Astrocyte of the spinal cord (primary cell): Measurements from ENCODE around the gene ACTN2.

Experiments used
- DNase-seq: peaks from one replicate; pipeline ENCODE4 v3.0.0; 2011; ENCODE audit warnings: low read depth, low spot score
- H3K4me3 ChIP-seq: 2 replicates; pipeline ENCODE4 v1.5.1; 2011; ENCODE audit warnings: low read depth, mild to moderate bottlenecking, low read length, moderate library complexity
- in situ Hi-C: cut with HindIII; loops from 2 replicates; pipeline ENCODE4 v1.10.0; 2017; ENCODE audit warnings: low sequenced_read_pairs
- TF ChIP-seq, protein P1 (sequence below): IDR thresholded peaks from 2 replicates; pipeline ENCODE4 v1.5.1; 2012; ENCODE audit warnings: low read depth, mild to moderate bottlenecking, low read length, inconsistent platforms

Gene ACTN2

DNA sequence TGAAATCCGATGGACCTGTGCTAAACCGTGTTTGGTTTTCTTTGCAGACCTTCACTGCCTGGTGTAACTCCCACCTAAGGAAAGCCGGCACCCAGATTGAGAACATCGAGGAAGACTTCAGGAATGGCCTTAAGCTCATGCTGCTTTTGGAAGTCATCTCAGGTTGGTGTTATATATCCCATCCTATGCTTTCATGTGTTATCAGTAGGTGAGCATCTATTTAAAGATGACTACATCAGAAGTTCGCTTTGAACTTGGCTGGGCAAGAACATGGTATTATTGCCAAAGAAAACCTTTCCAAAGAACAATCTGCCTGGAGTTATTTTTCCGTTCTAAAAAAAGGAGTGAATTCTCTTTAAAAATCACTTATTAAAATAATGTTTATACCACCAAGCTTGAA, 31.5 kb downstream of the ACTN2 start:
- H3K4me3 ChIP-seq: no peak overlapping the region
- in situ Hi-C loops: no loop called here
- no peak for DNase-seq
- TF ChIP-seq, protein P1, sequence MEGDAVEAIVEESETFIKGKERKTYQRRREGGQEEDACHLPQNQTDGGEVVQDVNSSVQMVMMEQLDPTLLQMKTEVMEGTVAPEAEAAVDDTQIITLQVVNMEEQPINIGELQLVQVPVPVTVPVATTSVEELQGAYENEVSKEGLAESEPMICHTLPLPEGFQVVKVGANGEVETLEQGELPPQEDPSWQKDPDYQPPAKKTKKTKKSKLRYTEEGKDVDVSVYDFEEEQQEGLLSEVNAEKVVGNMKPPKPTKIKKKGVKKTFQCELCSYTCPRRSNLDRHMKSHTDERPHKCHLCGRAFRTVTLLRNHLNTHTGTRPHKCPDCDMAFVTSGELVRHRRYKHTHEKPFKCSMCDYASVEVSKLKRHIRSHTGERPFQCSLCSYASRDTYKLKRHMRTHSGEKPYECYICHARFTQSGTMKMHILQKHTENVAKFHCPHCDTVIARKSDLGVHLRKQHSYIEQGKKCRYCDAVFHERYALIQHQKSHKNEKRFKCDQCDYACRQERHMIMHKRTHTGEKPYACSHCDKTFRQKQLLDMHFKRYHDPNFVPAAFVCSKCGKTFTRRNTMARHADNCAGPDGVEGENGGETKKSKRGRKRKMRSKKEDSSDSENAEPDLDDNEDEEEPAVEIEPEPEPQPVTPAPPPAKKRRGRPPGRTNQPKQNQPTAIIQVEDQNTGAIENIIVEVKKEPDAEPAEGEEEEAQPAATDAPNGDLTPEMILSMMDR: no peak

DNA sequence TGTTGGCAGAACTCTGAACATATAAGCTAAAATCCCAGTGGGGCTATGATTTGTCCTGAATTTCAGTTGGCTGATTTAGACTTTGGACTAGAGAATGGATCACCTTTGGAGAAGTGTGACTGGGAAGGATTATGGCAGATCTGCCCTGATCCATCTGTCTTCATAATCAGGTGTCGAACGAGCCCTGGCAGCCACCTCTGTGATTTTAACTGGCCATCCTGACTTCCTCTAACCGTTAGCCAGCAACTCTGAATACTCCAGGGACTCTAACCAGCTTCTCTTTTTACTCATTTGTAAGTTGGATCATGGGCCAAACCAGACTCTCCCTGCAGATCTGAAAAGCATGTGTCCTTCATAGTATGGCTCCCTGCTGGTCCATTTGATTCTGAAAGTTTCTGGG, 32.0 kb downstream of the ACTN2 start:
- no peak for DNase-seq
- TF ChIP-seq, protein P1: no peak
- in situ Hi-C loops: no loop called here
- H3K4me3 ChIP-seq: no peak overlapping the region

DNA sequence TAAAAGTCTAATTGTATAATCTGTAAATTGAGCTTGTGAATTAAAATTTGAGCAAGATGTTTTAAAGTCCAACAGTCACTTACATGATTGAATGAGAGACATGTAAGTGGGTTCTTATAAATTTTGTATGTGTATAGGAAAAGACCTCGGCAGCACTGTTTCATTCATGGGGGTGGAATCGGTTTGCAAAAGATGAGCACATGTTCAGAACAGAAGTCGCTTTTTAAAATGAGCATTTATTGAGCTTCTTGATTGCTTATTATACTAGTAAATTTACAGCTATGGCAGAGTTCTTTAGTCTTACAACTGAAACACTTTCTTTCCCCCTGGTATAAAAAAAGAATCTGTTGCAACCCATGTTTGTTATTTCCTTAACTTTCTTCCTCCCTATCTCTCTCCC, 33.9 kb downstream of the ACTN2 start:
- TF ChIP-seq, protein P1: no peak
- in situ Hi-C loops: no loop called here
- no peak overlapping the region for H3K4me3 ChIP-seq
- no peak for DNase-seq

DNA sequence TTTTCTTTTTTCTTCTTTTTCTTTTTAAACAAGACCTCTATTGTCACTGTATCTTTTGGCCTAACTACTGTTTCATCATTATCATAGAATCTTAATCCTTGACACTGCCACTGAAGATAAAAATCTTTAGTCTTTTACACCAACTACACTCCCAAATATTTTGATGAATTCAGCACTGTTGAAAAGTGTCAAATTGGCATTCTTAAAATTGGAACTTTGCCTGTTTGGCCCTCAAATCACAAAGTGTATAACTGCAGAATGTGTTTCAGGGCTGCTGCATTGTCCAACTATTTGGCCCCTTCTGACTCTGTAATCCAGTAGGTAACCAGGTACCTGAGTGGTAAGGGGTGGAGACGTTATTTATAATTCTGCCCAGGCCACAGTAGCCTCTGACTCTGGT, 34.3 kb downstream of the ACTN2 start:
- in situ Hi-C loops: no loop called here
- no peak for DNase-seq
- TF ChIP-seq, protein P1: no peak
- no peak overlapping the region for H3K4me3 ChIP-seq

DNA sequence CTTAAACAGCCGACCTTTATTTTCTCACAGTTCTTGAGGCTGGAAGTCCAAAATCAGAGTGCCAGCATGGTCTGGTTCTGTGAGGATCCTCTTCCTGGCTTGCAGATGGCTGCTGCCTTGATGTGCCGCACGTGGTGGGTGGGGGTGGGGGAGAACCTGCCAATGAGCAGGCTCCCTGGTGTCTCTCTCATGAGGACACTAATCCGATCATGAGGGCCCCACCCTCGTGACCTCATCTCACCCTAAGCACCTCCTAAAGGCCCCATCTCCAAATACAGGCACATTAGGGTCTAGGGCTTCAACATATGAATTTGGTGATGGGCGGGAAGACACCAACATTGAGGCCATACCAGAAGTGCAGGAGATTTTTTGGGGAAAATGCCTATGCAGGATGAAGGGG, 37.8 kb downstream of the ACTN2 start:
- TF ChIP-seq, protein P1: no peak
- no peak for DNase-seq
- in situ Hi-C loops: no loop called here
- no peak overlapping the region for H3K4me3 ChIP-seq

DNA sequence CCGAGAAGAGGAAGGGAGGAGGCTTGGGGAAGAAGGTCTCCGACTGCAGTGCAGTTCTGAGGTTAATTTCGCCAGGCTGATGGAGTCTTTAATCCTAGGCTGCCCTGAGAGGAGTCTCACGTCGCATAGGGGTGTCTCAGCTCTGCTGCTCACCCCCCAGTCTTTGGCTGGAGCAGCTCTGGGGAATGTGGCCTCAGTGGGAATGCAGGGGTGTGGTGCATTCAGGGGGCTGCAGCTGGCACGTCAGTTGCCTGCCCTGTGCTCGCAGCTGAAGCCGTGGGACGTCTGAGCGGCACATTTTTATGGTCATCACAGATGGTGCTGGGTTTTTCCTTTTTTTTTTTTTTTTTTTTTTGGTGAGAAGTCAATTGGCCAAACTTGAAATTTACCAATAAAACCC, 38.2 kb downstream of the ACTN2 start:
- in situ Hi-C loops: no loop called here
- no peak overlapping the region for H3K4me3 ChIP-seq
- no peak for DNase-seq

More for the DNA sequence above, 38.2 kb downstream of the ACTN2 start:
- TF ChIP-seq, protein P1: no peak
